MCF 10A (cell line): ENCODE data around the gene ARL15. TPM values are rescaled to one million over a fixed set of nuclear protein-coding genes. Genes with fewer than 3 reads are reported as not detected.

Experiments used
- BruUV-seq: library from RNA; stranded (reverse); fragments of 400-500 nt; replicated peaks from 2 replicates; lab custom pipeline; 2021; lab: Mats Ljungman, UMichigan
- CTCF ChIA-PET: fragments of 300-600 bp; sonication (Branson Sonifier 250); formaldehyde crosslinking; extraction: SDS; loops from one replicate; lab custom pipeline; 2021; ENCODE audit warnings: antibody characterized with exemption, inconsistent platforms; lab: Yijun Ruan, JAX
- POLR2A ChIA-PET: fragments of 300-600, 350-650 bp; sonication (Branson Sonifier 250); formaldehyde crosslinking; extraction: SDS; loops from one replicate; lab custom pipeline; 2020; ENCODE audit warnings: antibody characterized with exemption, inconsistent platforms; lab: Yijun Ruan, JAX
- DNase-seq: peaks from one replicate; pipeline ENCODE4 v3.0.0-alpha.2; 2018; ENCODE audit not compliant: unreplicated experiment
- H3K27ac Mint-ChIP-seq: one replicate; pipeline ENCODE4 v1.8.0; 2022; ENCODE audit warnings: mild to moderate bottlenecking, low read depth, mixed read lengths; ENCODE audit not compliant: unreplicated experiment
- H3K27me3 Mint-ChIP-seq: one replicate; pipeline ENCODE4 v1.8.0; 2022; ENCODE audit warnings: mixed read lengths; ENCODE audit not compliant: insufficient read depth, unreplicated experiment
- H3K36me3 Mint-ChIP-seq: one replicate; pipeline ENCODE4 v1.8.0; 2022; ENCODE audit warnings: mild to moderate bottlenecking, moderate library complexity, mixed read lengths; ENCODE audit not compliant: insufficient read depth, unreplicated experiment
- H3K4me1 Mint-ChIP-seq: one replicate; pipeline ENCODE4 v1.8.0; 2022; ENCODE audit warnings: mixed read lengths; ENCODE audit not compliant: insufficient read depth, unreplicated experiment
- H3K4me3 Mint-ChIP-seq: one replicate; pipeline ENCODE4 v1.8.0; 2022; ENCODE audit warnings: mild to moderate bottlenecking, moderate library complexity, mixed read lengths; ENCODE audit not compliant: unreplicated experiment
- H3K9me3 Mint-ChIP-seq: one replicate; pipeline ENCODE4 v1.8.0; 2022; ENCODE audit warnings: mixed read lengths; ENCODE audit not compliant: unreplicated experiment
- CTCF ChIP-seq: fragments of 200-600 bp; IDR thresholded peaks from one replicate; pipeline ENCODE4 v1.8.0; 2022; ENCODE audit warnings: antibody characterized with exemption, mild to moderate bottlenecking; ENCODE audit not compliant: unreplicated experiment
- intact Hi-C: fragments of 100-400 bp; cut with micrococcal nuclease; formaldehyde crosslinking; loops from 2 replicates; pipeline ENCODE4 v1.14.1; 2022
- total RNA-seq: library from RNA; stranded (reverse); gene quantifications from 2 replicates; pipeline ENCODE4 v1.2.3, GENCODE V29; 2022

The ARL15 gene
- total RNA-seq, 1 experiment from 2014 or later = 11.3 TPM

GRCh38 chr5:54115735-54116403, 194.5 kb downstream of the ARL15 start:
- TF ChIP-seq CTCF = no peak
- intact Hi-C loops = no loop called here
- no peak overlapping the region for H3K4me3 Mint-ChIP-seq
- H3K9me3 Mint-ChIP-seq = no peaks in the 10 kb centered on the region
- ChIA-PET CTCF (interaction anchor here (0.6 kb wide), 1 partner anchor 111 kb away, joined by 4 read pairs; no protein-coding TSS in a partner anchor), POLR2A (interaction anchor here (0.6 kb wide), 1 partner anchor 10 kb away, joined by 4 read pairs; no protein-coding TSS in a partner anchor)
- DNase-seq = peak; percentile 42
- H3K27ac Mint-ChIP-seq = peak overlapping the region; percentile 59
- H3K27me3 Mint-ChIP-seq = no peaks in the 10 kb centered on the region
- no peaks in the 10 kb centered on the region for H3K36me3 Mint-ChIP-seq
- no peaks in the 10 kb centered on the region for H3K4me1 Mint-ChIP-seq
- BruUV-seq = no TSS peak

GRCh38 chr5:54113060-54113459, 197.3 kb downstream of the ARL15 start:
- BruUV-seq = no TSS peak
- Mint-ChIP-seq H3K4me3 (no peak overlapping the region), H3K27ac (no peak overlapping the region), H3K4me1 (peaks cover 8% of the 10 kb centered on the region), H3K9me3 (no peaks in the 10 kb centered on the region), H3K36me3 (no peaks in the 10 kb centered on the region), H3K27me3 (no peaks in the 10 kb centered on the region)
- ChIA-PET CTCF (interaction anchor here (1.4 kb wide), 1 partner anchor 20 kb away, joined by 5 read pairs; no protein-coding TSS in a partner anchor), POLR2A (interaction anchor here (1.0 to 1.1 kb wide), 2 partner anchors 8 to 15 kb away, joined by 3 read pairs; no protein-coding TSS in a partner anchor)
- no peak for TF ChIP-seq CTCF
- intact Hi-C loops = no loop called here
- no peak for DNase-seq

GRCh38 chr5:54109626-54110330, 200.6 kb downstream of the ARL15 start:
- intact Hi-C loops = no loop called here
- no peaks in the 10 kb centered on the region for H3K27me3 Mint-ChIP-seq
- peaks cover 8% of the 10 kb centered on the region for H3K4me1 Mint-ChIP-seq
- TF ChIP-seq CTCF = no peak
- no peaks in the 10 kb centered on the region for H3K36me3 Mint-ChIP-seq
- CTCF ChIA-PET = interaction anchor here (0.7 kb wide), 3 partner anchors 26 to 98 kb away, joined by 3 to 5 read pairs (median 3); no protein-coding TSS in a partner anchor
- peak; percentile 37 for DNase-seq
- no TSS peak for BruUV-seq
- no peak overlapping the region for H3K27ac Mint-ChIP-seq
- H3K4me3 Mint-ChIP-seq = no peak overlapping the region
- POLR2A ChIA-PET = no interaction called here
- no peaks in the 10 kb centered on the region for H3K9me3 Mint-ChIP-seq

GRCh38 chr5:54108136-54108535, 202.2 kb downstream of the ARL15 start:
- BruUV-seq = no TSS peak
- ChIA-PET CTCF (no interaction called here), POLR2A (no interaction called here)
- H3K4me3 Mint-ChIP-seq = no peak overlapping the region
- H3K9me3 Mint-ChIP-seq = no peaks in the 10 kb centered on the region
- no peaks in the 10 kb centered on the region for H3K36me3 Mint-ChIP-seq
- peaks cover 8% of the 10 kb centered on the region for H3K4me1 Mint-ChIP-seq
- DNase-seq = no peak
- no peak overlapping the region for H3K27ac Mint-ChIP-seq
- intact Hi-C loops = no loop called here
- TF ChIP-seq CTCF = no peak
- no peaks in the 10 kb centered on the region for H3K27me3 Mint-ChIP-seq
